Measurements from ENCODE around the gene ABCD1. TPM values are rescaled to one million over a fixed set of nuclear protein-coding genes. Genes with fewer than 3 reads are reported as not detected.

ABCD1 gene
- total and polyA plus RNA-seq, 10 of the 15 experiments (the other 5 are each of a cell fraction or from before 2014, with no cell fraction given): 0.13 to 6.5 (median 1.4) TPM

- ATAC-seq: no peak
- H3K9me3 ChIP-seq (replicated peaks; ENCODE audit: control insufficient read depth, insufficient read depth, low read length): no peaks in the 10 kb centered on the region; the same call in 2 of the 3 replicates
- H3K27ac ChIP-seq (ENCODE audit: control insufficient read depth, insufficient read depth): no peak overlapping the region
- no peak for DNase-seq (ENCODE audit: low read depth, low spot score)
- H2AFZ ChIP-seq (ENCODE audit: control insufficient read depth, low read depth, low read length): no peak overlapping the region
- H3K4me3 ChIP-seq: no peak overlapping the region
- H3K36me3 ChIP-seq (ENCODE audit: control insufficient read depth in 2 of 2, insufficient read depth in 2 of 2, low read length in 1 of 2): no peaks in the 10 kb centered on the region
- intact Hi-C loops (cut with micrococcal nuclease; ENCODE audit: unreplicated experiment): no loop called here
- CTCF ChIA-PET: interaction anchor here (0.6 kb wide), 1 partner anchor 54 kb away, joined by 3 read pairs; no protein-coding TSS in a partner anchor
- no peak overlapping the region for H3K9ac ChIP-seq (ENCODE audit: control insufficient read depth, insufficient read depth, low read length)
- no peaks in the 10 kb centered on the region; the same call in 1 of the 2 replicates for H4K20me1 ChIP-seq (ENCODE audit: control insufficient read depth, insufficient read depth)
- BruUV-seq (replicated peaks): no TSS peak
- H3K79me2 ChIP-seq (ENCODE audit: control insufficient read depth, insufficient read depth, low read length): no peaks in the 10 kb centered on the region
- SMC1A ChIA-PET (ENCODE audit: uncharacterized antibody, unreplicated experiment): no interaction called here
- no peaks in the 10 kb centered on the region for H3K27me3 ChIP-seq (replicated peaks in 1 of 2; ENCODE audit: control insufficient read depth in 2 of 2, insufficient read depth in 2 of 2, low read length in 1 of 2)
- no peak for FAIRE-seq
- POLR2A ChIA-PET: no interaction called here
- no peak overlapping the region for H3K4me2 ChIP-seq (ENCODE audit: control insufficient read depth, insufficient read depth)
- WGBS (ENCODE audit: insufficient coverage, insufficient replicate concordance, low lambda C conversion rate, missing lambda C conversion rate): 54% methylated on average over 12 of the region's 12 CpGs
- in situ Hi-C loops (cut with MboI): no loop called here
- RAD21 ChIA-PET (ENCODE audit: unreplicated experiment): no interaction called here
- H3K4me1 ChIP-seq (ENCODE audit: control insufficient read depth, insufficient read depth, low read length): no peaks in the 10 kb centered on the region
- no peak for TF ChIP-seq ZNF592 (IDR thresholded peaks at IDR 0.05)
- no peak for TF ChIP-seq PKNOX1 (IDR thresholded peaks at IDR 0.05)
- no peak for TF ChIP-seq FOXM1 (IDR thresholded peaks at IDR 0.05; ENCODE audit: low read depth, low read length)
- no peak for TF ChIP-seq HDGF (IDR thresholded peaks at IDR 0.05)
- no peak for TF ChIP-seq NR2F1 (conservative IDR thresholded peaks at IDR 0.05)
- TF ChIP-seq ZNF687 (IDR thresholded peaks at IDR 0.05): no peak
- TF ChIP-seq ETV6 (conservative IDR thresholded peaks at IDR 0.05 in 1 of 2, IDR thresholded peaks at IDR 0.05 in 1 of 2; ENCODE audit: borderline replicate concordance in 1 of 2, low read depth in 1 of 2): no peak
- TF ChIP-seq ASH2L (IDR thresholded peaks at IDR 0.05; ENCODE audit: borderline replicate concordance, low read depth): no peak
- no peak for TF ChIP-seq SMC3 (IDR thresholded peaks at IDR 0.05; ENCODE audit: borderline replicate concordance, low read length)
- TF ChIP-seq SIX5 (IDR thresholded peaks at IDR 0.05; ENCODE audit: low read depth, low read length, severe bottlenecking): no peak
- no peak for TF ChIP-seq NBN (IDR thresholded peaks at IDR 0.05)
- TF ChIP-seq BHLHE40 (IDR thresholded peaks at IDR 0.05; ENCODE audit: borderline replicate concordance in 1 of 2, low read depth in 2 of 2, low read length in 1 of 2): no peak
- no peak for TF ChIP-seq NFYA (IDR thresholded peaks at IDR 0.05; ENCODE audit: borderline replicate concordance, low read depth, low read length)
- no peak for TF ChIP-seq POLR2AphosphoS2 (IDR thresholded peaks at IDR 0.05; ENCODE audit: low read depth, low read length)
- TF ChIP-seq ZZZ3 (IDR thresholded peaks at IDR 0.05; ENCODE audit: control insufficient read depth, insufficient read length, low read depth): no peak
- no peak for TF ChIP-seq CEBPB (IDR thresholded peaks at IDR 0.05; ENCODE audit: borderline replicate concordance in 1 of 2, low read depth in 2 of 2, low read length in 2 of 2)
Observed at GRCh38 chrX:153681175-153681574, 43.5 kb upstream of the ABCD1 start.
